Stimulated activated CD8-positive, alpha-beta memory T cell treated with anti-CD3 and anti-CD28 coated beads, Interleukin-15, amount 100 ng/mL, for 48 hours (primary cell): ENCODE results near the gene EFL1.
A peak's percentile ranks its signal among the peaks of the same experiment; 100 is the strongest.

Source experiments
- DNase-seq, 2 donors: peaks; one replicate each; pipeline ENCODE4 v3.0.0-alpha.2; 2020; ENCODE audit warnings: low read depth in 2 of 2

The EFL1 gene

DNA sequence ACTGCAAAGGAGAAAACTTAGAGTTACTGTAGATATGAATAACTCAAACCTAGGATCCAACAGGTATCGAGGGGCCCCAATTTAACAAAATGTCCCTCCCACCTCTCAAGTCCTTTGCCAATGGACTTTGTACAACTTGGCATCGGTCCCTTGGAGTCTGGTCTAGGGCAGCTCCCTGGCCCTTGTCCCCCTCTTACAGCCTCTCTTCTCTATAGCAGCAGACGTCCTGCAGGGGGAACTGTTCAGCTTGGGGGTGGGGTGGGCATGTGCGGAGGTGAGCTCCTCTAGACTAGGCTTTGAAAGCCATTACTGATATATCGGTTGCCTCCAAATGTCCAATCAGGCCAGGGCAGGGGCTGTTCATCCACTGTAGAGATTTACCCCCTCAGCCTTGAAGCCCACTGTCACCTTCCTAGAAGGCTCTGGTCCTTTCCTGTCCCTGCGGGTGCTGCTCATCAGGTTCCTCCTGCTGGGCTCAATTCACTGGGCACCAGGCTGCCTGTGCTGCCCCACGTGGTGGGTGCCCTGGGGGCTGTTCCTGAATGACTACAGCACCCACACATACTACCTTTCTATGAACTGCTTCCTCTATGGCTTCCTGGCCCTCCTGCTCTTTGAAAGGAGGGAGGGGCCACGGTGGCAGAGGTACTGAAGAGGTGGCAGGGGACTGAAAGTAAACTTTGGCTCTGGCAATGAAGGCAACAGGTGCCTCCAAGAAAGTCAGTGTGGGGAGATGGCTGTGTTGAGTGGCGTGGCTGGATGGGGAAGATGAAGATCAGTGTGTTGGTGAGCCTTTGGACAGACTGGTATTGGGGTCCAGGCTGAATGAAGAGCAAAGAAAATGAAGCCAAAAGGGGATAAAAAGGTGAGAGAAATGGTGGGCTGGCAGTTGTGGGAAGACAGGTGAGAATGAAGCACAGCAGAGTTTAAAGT lies 137.9 kb downstream of the EFL1 start:
- no peak for DNase-seq

- no peak for DNase-seq
Observed at GRCh38 chr15:82122746-82123400, 139.7 kb downstream of the EFL1 start.

- DNase-seq, result no peak
Observed at GRCh38 chr15:82118040-82118439, 144.5 kb downstream of the EFL1 start.

GRCh38 chr15:82117296-82117695 lies 145.2 kb downstream of the EFL1 start:
- DNase-seq, result no peak

- DNase-seq, result no peak
Observed at GRCh38 chr15:82114660-82115059, 147.9 kb downstream of the EFL1 start.

DNA sequence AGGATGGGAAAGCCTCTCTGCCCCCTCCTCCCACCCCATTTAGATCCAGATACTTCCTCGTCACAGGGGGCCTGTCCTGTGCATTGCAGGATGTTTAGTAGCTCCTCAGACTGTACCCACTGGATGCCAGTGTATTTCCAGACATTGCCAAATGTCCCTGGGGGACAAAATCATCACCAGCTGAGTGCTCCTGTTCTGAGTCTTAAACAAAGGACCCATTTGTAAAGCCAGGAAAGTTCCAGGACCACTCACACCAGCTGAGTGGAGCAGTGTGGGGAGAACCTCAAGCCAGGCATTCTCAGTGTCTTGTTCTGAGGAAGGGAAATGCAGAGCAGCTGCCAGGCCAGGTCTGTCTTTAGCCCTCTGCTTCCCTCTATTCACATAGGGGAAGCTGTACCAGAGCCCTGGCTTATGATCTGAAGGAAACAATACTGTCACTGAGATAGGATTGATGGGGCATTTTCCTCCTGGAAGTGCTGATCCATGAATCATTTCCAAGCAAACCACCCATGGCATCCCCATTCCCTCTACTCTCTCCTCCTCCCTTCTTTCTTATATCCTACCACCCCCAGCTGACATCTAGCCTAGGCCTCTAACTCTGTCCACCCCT lies 149.3 kb downstream of the EFL1 start:
- no peak for DNase-seq

DNA sequence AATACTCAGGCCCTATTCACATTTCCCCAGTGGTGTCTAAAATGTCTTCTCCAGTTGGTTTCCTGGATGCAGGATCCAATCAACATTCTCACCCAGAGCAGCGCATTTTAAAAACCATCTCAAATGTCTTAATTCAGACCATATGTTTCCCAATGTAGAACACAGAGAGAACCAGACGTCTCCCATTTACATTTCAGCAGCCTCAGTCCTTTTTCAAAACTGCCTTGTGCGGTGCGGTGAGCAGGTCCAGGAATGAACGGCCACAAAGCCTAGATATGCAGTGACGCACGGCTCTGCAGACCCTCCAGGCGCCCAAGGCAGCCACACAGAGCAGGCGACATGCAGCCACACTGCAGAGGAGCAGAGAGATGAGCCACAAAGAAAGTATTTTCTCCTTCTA lies 150.6 kb downstream of the EFL1 start:
- no peak for DNase-seq

GRCh38 chr15:82110144-82110543 lies 152.4 kb downstream of the EFL1 start:
- DNase-seq, result no peak

GRCh38 chr15:82108489-82109078 lies 153.9 kb downstream of the EFL1 start:
- DNase-seq, result peak; percentile 49 to 52

DNA sequence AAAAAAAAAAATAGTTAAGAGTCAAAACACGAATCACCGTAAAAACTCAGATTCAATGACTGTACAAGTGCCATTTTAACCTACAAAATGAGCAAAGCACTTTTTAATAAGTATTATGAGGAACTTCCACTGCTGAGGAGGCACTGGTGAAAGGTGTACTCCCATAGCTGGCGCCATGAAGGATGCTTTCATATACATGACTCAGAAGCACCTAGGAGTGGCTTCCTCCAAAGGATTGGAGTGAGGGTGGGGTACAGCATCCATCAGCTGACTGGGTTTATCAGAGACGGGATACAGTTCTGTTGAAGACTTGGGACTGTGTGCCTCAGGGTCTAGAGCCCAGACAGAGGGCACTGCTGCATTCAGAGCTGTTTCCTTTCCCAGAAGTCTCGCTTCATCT lies 155.9 kb downstream of the EFL1 start:
- no peak for DNase-seq

DNA sequence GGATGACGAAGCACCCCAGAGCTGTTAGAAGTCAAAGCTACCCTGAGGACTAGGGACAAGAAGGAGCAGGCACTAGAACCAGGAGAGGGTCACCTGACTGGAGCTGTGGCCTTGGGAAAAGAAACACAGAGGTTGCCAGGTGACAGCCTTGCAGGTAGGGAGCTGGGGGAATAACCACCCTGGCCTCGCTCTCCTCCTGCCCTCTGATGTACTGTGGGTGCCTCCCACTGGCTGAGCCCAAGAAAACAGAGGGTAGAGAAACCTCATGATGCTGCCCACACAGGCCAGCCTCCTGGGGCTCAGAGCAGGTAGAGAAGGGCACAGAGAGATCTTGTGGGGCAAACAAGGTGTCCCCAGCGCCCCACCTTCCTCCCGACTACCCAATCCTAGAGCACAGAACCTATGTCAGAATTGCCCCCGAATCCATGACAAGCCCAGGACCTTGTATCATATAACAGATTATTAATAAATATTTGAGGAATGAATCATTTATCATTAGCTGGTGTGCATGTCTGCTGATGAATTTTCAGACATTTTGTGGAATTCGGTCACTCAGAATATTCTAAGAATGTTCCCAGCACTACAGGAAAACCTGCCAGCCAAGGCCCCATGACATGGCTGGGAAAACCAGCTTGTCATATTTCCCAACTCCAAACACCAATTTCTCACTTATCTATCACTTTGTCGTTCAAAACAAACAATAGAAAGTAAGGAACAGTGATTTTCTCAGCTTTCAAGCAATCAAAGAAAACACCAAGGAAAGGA lies 156.9 kb downstream of the EFL1 start:
- DNase-seq, result no peak

- DNase-seq, result no peak
Observed at GRCh38 chr15:82103468-82103867, 159.1 kb downstream of the EFL1 start.

DNA sequence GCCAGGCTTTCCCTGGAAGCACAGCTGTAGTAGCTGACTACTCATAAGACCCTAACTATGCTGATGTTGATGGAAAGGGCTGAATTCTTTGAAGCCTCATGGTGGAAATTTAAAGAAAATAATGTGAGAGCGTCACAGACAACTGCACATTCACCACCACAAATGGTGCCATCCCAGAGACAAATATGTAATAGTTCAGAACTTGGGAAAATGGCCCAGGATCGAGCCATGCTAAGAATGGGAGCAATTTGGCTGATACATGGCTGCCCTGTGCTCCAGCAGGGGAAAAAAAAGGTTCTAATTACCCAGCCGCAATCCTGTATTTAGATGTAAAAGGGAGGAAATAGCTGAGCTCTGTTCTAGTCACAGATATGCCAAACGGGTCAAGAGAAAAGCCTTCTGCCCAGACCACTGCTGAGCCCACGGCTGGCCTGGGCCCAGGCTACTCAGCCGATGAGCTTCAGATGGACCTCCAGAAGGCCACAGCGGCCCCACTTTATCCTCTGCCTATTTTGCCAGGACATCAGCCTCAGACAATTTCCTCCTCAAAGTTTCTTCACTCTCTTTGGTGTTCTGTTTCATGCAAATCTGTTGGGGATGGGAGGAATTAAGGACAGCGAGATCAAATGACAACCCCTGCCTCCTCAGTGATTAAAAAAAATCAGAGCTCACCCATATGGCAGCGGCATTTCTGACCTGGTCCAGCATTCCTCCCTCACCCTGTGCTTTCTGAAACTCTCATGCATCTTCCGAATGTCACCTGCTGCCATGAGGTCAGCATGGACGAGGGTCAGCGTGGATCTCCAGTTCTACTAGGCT lies 162.2 kb downstream of the EFL1 start:
- DNase-seq, result no peak

DNA sequence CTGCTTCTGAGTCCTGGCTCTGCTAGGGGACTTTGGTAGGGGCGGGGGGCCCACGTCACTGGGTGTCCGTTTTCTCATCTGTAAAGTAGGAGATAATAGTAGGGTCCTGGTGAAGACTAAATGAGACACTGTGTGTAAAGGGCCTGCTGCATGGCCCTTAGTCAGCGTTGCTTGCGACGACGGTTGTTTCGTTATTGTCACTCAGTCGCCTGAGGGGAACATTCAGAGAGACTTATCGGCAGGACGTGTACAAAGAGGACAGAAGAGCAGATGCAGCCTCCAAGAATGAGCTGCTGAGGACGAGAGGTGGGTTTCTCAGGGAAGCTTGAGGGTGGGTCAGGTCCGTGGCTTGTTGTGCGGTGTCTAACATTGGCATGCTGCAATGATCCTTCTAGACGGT lies 163.9 kb downstream of the EFL1 start:
- no peak for DNase-seq

DNA sequence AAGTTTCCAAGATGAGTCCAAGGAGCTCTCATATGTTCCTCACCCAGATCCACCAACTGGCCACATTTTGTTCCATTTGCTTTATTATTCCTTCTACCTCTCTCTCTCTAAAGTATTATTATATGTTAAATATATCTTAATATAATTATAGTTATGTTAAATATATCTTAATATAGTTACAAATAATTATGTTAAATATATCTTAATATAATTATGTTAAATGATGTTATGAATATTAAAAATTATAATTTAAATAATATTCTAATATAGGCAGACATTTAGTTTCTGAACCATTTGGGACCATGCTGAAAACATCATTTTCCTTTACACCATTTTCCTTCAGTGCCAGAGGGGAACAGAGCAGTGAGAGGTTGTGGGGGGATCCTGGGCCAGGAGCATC lies 166.7 kb downstream of the EFL1 start:
- DNase-seq, result no peak

- DNase-seq, result no peak
Observed at GRCh38 chr15:82093774-82094211, 168.7 kb downstream of the EFL1 start.

DNA sequence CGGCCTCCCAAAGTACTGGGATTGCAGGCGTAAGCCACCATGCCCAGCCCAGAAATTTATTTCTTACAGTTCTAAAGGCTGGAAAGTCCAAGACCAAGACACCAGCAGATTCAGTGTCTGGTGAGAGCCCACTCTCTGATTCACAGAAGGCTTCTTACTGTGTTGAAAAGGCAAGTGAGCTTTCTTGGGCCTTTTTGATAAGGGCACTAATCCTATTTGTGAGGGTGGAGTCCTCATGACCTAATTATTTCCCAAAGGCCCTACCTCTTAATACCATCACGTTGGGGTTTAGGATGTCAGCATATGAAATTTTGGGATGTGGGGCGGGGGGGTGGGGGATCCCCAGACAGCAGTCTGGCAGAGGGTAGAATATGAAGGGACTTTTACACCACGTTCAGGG lies 169.2 kb downstream of the EFL1 start:
- no peak for DNase-seq

DNA sequence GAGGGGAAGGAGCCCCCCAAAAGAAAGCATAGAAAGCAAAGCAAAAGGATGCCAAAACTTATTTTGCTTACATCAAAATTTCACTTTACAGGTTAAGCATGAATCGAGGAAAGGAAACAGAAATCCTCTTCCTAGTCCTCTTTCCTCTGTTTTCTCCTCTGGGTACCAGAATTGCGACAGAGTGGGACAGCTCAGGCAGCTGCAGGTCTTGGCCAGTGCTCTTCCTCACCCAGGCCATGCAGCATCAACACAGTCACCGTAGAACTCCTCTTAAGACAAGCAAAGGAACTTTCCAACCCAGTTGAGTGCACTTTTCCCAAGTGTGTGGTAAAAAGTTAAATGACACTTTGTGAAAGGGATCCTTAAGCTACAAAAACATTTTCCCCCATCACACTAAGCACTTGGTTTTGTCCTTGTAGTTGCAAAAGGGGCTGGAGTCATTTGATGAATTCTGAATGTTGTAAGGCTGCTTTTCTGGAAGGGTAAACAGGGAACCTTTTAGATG lies 170.8 kb downstream of the EFL1 start:
- no peak for DNase-seq

- DNase-seq, result no peak
Observed at GRCh38 chr15:82086243-82086995, 176.1 kb downstream of the EFL1 start.
